Right renal cortex interstitium (tissue), 3 donors: ENCODE measurements around the gene SCLT1. TPM values are rescaled to one million over a fixed set of nuclear protein-coding genes. Genes with fewer than 3 reads are reported as not detected.

ENCODE experiments used
- DNase-seq, 3 donors: peaks; one replicate each; pipeline ENCODE4 v3.0.0-alpha.2; 2013; ENCODE audit warnings: low read depth in 3 of 3, low spot score in 2 of 3
- polyA plus RNA-seq, 3 donors: library from polyadenylated mRNA; unstranded; fragments of 120-200 nt; gene quantifications; one replicate each; pipeline ENCODE4 v1.2.1, GENCODE V29; 2013; ENCODE audit not compliant: insufficient read length in 3 of 3

SCLT1 gene
- polyA plus RNA-seq, 3 donors: 16.2 to 19.0 (median 17.3) TPM

GRCh38 chr4:128973384-128973783 lies 120.0 kb downstream of the SCLT1 start:
- DNase-seq: no peak

GRCh38 chr4:128961405-128961804 lies 131.9 kb downstream of the SCLT1 start:
- DNase-seq: no peak

GRCh38 chr4:128958194-128958593 lies 135.1 kb downstream of the SCLT1 start:
- no peak for DNase-seq

- DNase-seq: no peak
Measured at GRCh38 chr4:128957459-128957858, 135.9 kb downstream of the SCLT1 start.

- DNase-seq: no peak
Measured at GRCh38 chr4:128955751-128956150, 137.6 kb downstream of the SCLT1 start.

- DNase-seq: no peak
Measured at GRCh38 chr4:128954941-128955340, 138.4 kb downstream of the SCLT1 start.

GRCh38 chr4:128951316-128951715 lies 142.0 kb downstream of the SCLT1 start:
- DNase-seq: no peak

GRCh38 chr4:128950796-128951195 lies 142.5 kb downstream of the SCLT1 start:
- no peak for DNase-seq

- DNase-seq: no peak
Measured at GRCh38 chr4:128946916-128947315, 146.4 kb downstream of the SCLT1 start.

- DNase-seq: no peak
Measured at GRCh38 chr4:128942607-128943006, 150.7 kb downstream of the SCLT1 start.

- DNase-seq: no peak
Measured at GRCh38 chr4:128940971-128941370, 152.4 kb downstream of the SCLT1 start.

GRCh38 chr4:128930051-128930450 lies 163.3 kb downstream of the SCLT1 start:
- DNase-seq: no peak

GRCh38 chr4:128924951-128925350 lies 168.4 kb downstream of the SCLT1 start:
- DNase-seq: no peak

GRCh38 chr4:128921954-128922353 lies 171.4 kb downstream of the SCLT1 start:
- DNase-seq: no peak

- no peak for DNase-seq
Measured at GRCh38 chr4:128917781-128918180, 175.6 kb downstream of the SCLT1 start.

- no peak for DNase-seq
Measured at GRCh38 chr4:128916832-128917231, 176.5 kb downstream of the SCLT1 start.

- no peak for DNase-seq
Measured at GRCh38 chr4:128915544-128915943, 177.8 kb downstream of the SCLT1 start.

- no peak for DNase-seq
Measured at GRCh38 chr4:128913228-128913627, 180.1 kb downstream of the SCLT1 start.

GRCh38 chr4:128908735-128909134 lies 184.6 kb downstream of the SCLT1 start:
- DNase-seq: no peak

GRCh38 chr4:128907981-128908380 lies 185.4 kb downstream of the SCLT1 start:
- no peak for DNase-seq

- no peak for DNase-seq
Measured at GRCh38 chr4:128906581-128906980, 186.8 kb downstream of the SCLT1 start.

GRCh38 chr4:128904821-128905220 lies 188.5 kb downstream of the SCLT1 start:
- no peak for DNase-seq

- no peak for DNase-seq
Measured at GRCh38 chr4:128880662-128881061, 212.7 kb downstream of the SCLT1 start.

GRCh38 chr4:128879971-128880370 lies 213.4 kb downstream of the SCLT1 start:
- DNase-seq: no peak
